Keratinocyte (primary cell): ENCODE measurements around the gene DCUN1D2.

Experiments used
- EZH2 ChIP-seq: IDR thresholded peaks from one replicate; pipeline ENCODE4 v1.6.1; 2012; ENCODE audit warnings: inconsistent platforms, mild to moderate bottlenecking, low read length, moderate library complexity
- TF ChIP-seq, protein P1 (sequence below), 3 experiments: IDR thresholded peaks in 1 of 3; conservative IDR thresholded peaks in 1 of 3; optimal IDR thresholded peaks in 1 of 3; 2 replicates in 2 of 3; 3 replicates in 1 of 3; pipeline versions ENCODE3 to v1.5.1; 2011; ENCODE audit warnings: low read length in 3 of 3, mild to moderate bottlenecking in 3 of 3, moderate library complexity in 2 of 3, control low read depth in 1 of 3, inconsistent platforms in 1 of 3; ENCODE audit not compliant: insufficient read depth in 2 of 3; ENCODE audit errors: extremely low read depth in 1 of 3

DNA sequence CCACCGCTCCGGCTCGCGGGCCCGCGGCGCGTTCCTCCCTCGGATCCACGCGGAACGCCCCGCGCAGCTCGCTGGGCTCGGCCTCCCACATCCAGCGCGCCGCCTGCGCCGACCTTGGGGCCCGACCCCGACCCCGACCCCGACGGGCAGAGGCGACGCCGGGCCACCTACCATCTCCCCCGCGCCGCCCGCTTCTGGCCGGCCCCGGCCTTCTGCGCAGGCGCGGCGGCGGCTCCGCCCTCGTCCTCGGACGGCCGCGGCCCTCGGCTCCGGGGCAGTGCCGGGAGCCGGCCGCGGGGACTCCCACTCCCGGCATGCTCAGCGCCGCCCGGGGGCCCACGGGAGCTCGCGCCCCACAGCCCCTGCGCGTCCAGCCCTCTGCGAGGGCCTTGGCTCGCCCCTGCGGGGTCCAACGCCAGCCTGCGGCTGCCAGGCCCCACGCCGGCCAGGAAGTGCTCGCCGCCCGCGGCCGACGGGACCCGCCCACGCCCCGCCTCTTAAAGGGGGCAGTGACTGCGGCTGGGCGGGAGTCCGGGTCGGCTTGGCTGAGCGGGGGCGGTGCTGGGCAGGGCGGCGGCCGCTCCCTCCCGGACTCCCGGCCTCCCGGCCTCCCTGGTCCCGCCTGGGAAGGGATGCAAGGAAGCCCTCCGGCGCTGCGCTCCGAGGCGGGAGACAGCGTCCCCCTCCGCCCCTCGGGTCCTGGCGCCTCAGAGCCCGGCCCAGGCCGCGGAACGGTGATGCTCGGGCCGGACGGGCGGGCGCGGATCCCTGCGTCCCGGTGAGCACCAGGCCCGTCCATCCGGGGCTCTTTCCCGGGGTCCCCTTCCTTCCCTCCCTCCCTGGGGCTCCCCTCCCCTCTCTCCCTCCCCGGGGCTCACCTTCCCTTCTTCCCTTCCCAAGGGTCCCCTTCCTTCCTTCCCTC, at the start of gene DCUN1D2:
- TF ChIP-seq, protein P1, sequence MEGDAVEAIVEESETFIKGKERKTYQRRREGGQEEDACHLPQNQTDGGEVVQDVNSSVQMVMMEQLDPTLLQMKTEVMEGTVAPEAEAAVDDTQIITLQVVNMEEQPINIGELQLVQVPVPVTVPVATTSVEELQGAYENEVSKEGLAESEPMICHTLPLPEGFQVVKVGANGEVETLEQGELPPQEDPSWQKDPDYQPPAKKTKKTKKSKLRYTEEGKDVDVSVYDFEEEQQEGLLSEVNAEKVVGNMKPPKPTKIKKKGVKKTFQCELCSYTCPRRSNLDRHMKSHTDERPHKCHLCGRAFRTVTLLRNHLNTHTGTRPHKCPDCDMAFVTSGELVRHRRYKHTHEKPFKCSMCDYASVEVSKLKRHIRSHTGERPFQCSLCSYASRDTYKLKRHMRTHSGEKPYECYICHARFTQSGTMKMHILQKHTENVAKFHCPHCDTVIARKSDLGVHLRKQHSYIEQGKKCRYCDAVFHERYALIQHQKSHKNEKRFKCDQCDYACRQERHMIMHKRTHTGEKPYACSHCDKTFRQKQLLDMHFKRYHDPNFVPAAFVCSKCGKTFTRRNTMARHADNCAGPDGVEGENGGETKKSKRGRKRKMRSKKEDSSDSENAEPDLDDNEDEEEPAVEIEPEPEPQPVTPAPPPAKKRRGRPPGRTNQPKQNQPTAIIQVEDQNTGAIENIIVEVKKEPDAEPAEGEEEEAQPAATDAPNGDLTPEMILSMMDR (optimal IDR thresholded peaks at IDR 0.05 in 1 of 3, IDR thresholded peaks at IDR 0.05 in 1 of 3, conservative IDR thresholded peaks at IDR 0.05 in 1 of 3; ENCODE audit: extremely low read depth in 1 of 3, insufficient read depth in 2 of 3, low read length in 3 of 3) = no peak
- no peak for TF ChIP-seq EZH2
